ENCODE measurements around the gene CCDC78. TPM values are rescaled to one million over a fixed set of nuclear protein-coding genes. Genes with fewer than 3 reads are reported as not detected.

The CCDC78 gene
- polyA plus RNA-seq, 1 donor from 2014 or later, result 10.7 TPM

DNA sequence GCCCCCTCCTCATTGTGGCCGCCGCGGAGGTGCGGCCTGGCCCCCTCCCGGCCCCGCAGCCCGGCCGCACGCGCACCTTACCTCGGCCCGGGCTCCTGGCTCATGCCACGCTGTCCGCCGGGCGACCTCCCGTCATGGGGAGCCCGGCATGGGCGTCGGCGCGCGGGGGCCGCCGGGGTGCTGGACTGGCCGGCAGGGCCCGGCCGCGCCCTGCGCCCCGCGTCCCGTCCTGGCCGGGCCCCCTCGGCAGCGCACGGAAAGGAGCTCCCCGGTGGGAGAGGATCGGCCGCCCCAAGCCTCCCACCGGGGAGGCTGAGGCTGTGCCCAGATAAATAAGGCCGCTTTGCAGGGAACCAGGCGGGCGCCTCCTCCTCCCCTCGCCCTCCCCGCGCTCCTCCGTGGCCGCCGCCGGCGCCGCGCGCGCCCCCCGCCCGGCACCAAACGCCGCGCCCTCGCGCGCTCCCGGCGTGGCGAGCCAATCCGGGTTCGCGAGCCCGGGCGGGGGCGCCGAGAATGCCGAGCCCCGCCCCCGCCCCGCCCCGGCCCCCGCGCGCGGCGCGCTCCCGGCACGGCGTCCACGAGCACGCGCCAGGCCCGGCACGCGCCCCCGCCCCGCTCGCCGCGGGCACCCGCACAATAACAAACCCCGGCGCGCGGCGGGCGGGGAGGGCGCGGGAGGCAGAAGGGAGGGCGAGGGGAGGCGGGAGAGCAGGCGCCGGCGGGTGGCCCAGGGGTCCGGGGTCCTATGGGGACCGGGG lies 20.6 kb downstream of the CCDC78 start, which contains the start of gene FBXL16:
Gene FBXL16, minus strand, starts transcription at position 371 of the 758 bp plus-strand sequence. CDS start 8,396 bp downstream, outside the sequence.
- no peak for TF ChIP-seq RAD21 (conservative IDR thresholded peaks at IDR 0.05)
- no peak for TF ChIP-seq EZH2 (IDR thresholded peaks at IDR 0.05; ENCODE audit: borderline replicate concordance, insufficient read depth, low read length, poor library complexity, severe bottlenecking)
- peak; percentile 54 for TF ChIP-seq POLR2AphosphoS5 (IDR thresholded peaks at IDR 0.05)
- TF ChIP-seq REST (IDR thresholded peaks at IDR 0.05; ENCODE audit: borderline replicate concordance), result no peak
- TF ChIP-seq EP300 (conservative IDR thresholded peaks at IDR 0.05; ENCODE audit: poor library complexity, severe bottlenecking), result peak; percentile 18
- peak; percentile 47 for TF ChIP-seq MXI1 (conservative IDR thresholded peaks at IDR 0.05; ENCODE audit: poor library complexity, severe bottlenecking)
- no peak for TF ChIP-seq TAF1 (IDR thresholded peaks at IDR 0.05; ENCODE audit: low read depth)
- no peak for TF ChIP-seq SMC3 (conservative IDR thresholded peaks at IDR 0.05; ENCODE audit: poor library complexity)
- H3K79me2 ChIP-seq (replicated peaks; ENCODE audit: insufficient read depth, low read length), result peaks cover 38% of the 10 kb centered on the region
- peaks cover 18% of the 10 kb centered on the region for H3K27me3 ChIP-seq (ENCODE audit: insufficient read depth, low read depth, low read length)
- H4K20me1 ChIP-seq (ENCODE audit: insufficient read depth), result peaks cover 37% of the 10 kb centered on the region
- peak within 1 kb of the TSS; percentile 2 for H2AFZ ChIP-seq (ENCODE audit: low read depth, low read length)
- peaks cover under 1% of the 10 kb centered on the region for H3F3A ChIP-seq (ENCODE audit: insufficient read depth, low read length, poor library complexity, severe bottlenecking)
- no peaks in the 10 kb centered on the region for H3K9me2 ChIP-seq (ENCODE audit: insufficient read depth, low read length)
- peak within 1 kb of the TSS; percentile 86 for H3K27ac ChIP-seq (ENCODE audit: low read length)
- peak within 1 kb of the TSS; percentile 87 for H3K4me2 ChIP-seq (ENCODE audit: low read length)
- H3K36me3 ChIP-seq (ENCODE audit: insufficient read depth, low read length), result no peaks in the 10 kb centered on the region
- no peaks in the 10 kb centered on the region for H3K9me3 ChIP-seq (ENCODE audit: low read length)
- peak within 1 kb of the TSS; percentile 96 for H3K4me3 ChIP-seq (ENCODE audit: low read length)
- peak within 1 kb of the TSS; percentile 89 for H3K9ac ChIP-seq (ENCODE audit: low read length)

DNA sequence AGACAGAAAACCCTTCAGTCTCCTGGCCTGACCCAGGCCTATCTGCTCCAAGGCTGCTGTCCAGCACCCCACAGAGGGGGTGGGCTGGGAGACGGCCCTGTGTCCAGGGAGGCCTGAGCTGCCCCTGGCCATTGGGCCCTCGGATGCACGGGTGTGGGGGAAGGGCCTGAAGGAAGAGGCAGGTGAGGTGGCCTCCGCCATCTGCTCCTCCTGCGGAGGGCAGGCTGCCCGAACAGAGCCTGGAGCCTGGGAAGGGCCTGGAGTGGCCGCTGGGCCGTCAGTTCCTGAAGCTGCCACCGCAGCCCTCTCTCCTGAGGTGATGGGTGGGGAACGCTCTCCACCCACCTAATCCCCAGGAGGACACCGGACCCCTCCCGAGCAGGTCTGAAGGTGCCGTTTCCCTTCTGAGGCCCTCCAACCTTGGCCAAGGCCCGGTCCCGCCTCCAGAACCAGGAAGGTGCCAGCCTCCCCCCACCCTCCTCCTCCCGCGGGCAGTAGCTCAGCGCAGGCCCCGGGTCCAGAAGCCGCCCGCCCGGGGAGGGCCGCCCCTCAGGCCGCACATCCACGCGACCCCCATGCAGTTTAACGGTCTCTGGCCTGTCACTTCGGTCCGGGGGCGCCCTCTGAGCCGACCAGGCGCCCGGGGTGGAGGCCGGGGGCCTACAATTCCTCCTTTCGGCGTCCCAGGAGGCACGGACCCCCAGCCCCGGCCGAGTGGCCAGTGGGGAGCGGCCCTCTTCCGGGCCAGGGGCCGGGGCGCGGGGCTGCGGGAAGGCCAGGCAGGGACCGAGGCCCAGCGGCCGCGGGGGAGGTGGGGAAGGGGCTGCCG lies 21.5 kb downstream of the CCDC78 start:
- no peaks in the 10 kb centered on the region for H3F3A ChIP-seq (ENCODE audit: insufficient read depth, low read length, poor library complexity, severe bottlenecking)
- H3K4me3 ChIP-seq (ENCODE audit: low read length), result peak overlapping the region; percentile 96
- H3K27me3 ChIP-seq (ENCODE audit: insufficient read depth, low read depth, low read length), result peaks cover 26% of the 10 kb centered on the region
- H2AFZ ChIP-seq (ENCODE audit: low read depth, low read length), result no peak overlapping the region
- H3K4me2 ChIP-seq (ENCODE audit: low read length), result peak overlapping the region; percentile 87
- peaks cover 43% of the 10 kb centered on the region for H3K79me2 ChIP-seq (replicated peaks; ENCODE audit: insufficient read depth, low read length)
- peaks cover 45% of the 10 kb centered on the region for H4K20me1 ChIP-seq (ENCODE audit: insufficient read depth)
- H3K27ac ChIP-seq (ENCODE audit: low read length), result peak overlapping the region; percentile 34
- no peaks in the 10 kb centered on the region for H3K9me2 ChIP-seq (ENCODE audit: insufficient read depth, low read length)
- H3K9ac ChIP-seq (ENCODE audit: low read length), result peak overlapping the region; percentile 89
- H3K36me3 ChIP-seq (ENCODE audit: insufficient read depth, low read length), result no peaks in the 10 kb centered on the region
- TF ChIP-seq CTCF (IDR thresholded peaks at IDR 0.05; ENCODE audit: poor library complexity, severe bottlenecking) (peak; percentile 13), MXI1 (conservative IDR thresholded peaks at IDR 0.05; ENCODE audit: poor library complexity, severe bottlenecking) (no peak)
- no peaks in the 10 kb centered on the region for H3K9me3 ChIP-seq (ENCODE audit: low read length)

Data from neural cell (in vitro differentiated cells).